Measurements from ENCODE around the gene EZH2.

The EZH2 gene

GRCh38 chr7:148927123-148928045, 43.3 kb upstream of the EZH2 start:
- H3K18ac ChIP-seq (ENCODE audit: low read length) = no peak overlapping the region
- H3K9me3 ChIP-seq (ENCODE audit: insufficient read depth, low read depth, low read length) = peaks cover 1% of the 10 kb centered on the region
- no peaks in the 10 kb centered on the region for H3K27me3 ChIP-seq (ENCODE audit: insufficient read depth, low read length)
- no peak for DNase-seq
- no peaks in the 10 kb centered on the region for H3K79me1 ChIP-seq (ENCODE audit: low read length)
- H2AFZ ChIP-seq (ENCODE audit: insufficient read depth, low read length, poor library complexity) = no peak overlapping the region
- no peaks in the 10 kb centered on the region for H3K79me2 ChIP-seq (ENCODE audit: control insufficient read depth, insufficient read depth, low read length, poor library complexity)
- H2AK5ac ChIP-seq (ENCODE audit: low read length) = no peak overlapping the region
- H4K8ac ChIP-seq (ENCODE audit: low read depth, low read length) = no peak overlapping the region
- no peak overlapping the region for H3K27ac ChIP-seq (ENCODE audit: low read depth, low read length)
- no peak overlapping the region for H2BK5ac ChIP-seq (ENCODE audit: low read depth, low read length, poor library complexity)
- no peak overlapping the region for H3K9ac ChIP-seq (ENCODE audit: low read length)
- no peak overlapping the region for H3K4me2 ChIP-seq (ENCODE audit: low read length)
- H4K91ac ChIP-seq (ENCODE audit: low read depth, low read length) = no peak overlapping the region
- H3K23ac ChIP-seq (ENCODE audit: low read length) = no peak overlapping the region
- H3K14ac ChIP-seq (ENCODE audit: low read length) = no peak overlapping the region
- no peaks in the 10 kb centered on the region for H3K36me3 ChIP-seq (ENCODE audit: control insufficient read depth in 1 of 2, insufficient read depth in 2 of 2, low read length in 2 of 2)
- no peak overlapping the region for H3K4me3 ChIP-seq (ENCODE audit: low read depth, low read length)
- H3K4ac ChIP-seq (ENCODE audit: low read depth, low read length) = no peak overlapping the region
- no peaks in the 10 kb centered on the region for H3K4me1 ChIP-seq (ENCODE audit: control insufficient read depth in 1 of 2, insufficient read depth in 2 of 2, low read length in 2 of 2)
- WGBS (ENCODE audit: extremely low coverage, insufficient coverage, insufficient read length) = no CpG with 5 or more reads among the region's 10 CpGs
- H2BK12ac ChIP-seq (ENCODE audit: low read length) = no peak overlapping the region
- H2BK120ac ChIP-seq (ENCODE audit: insufficient read depth, low read length, poor library complexity) = no peak overlapping the region
- no peak overlapping the region for H4K12ac ChIP-seq (ENCODE audit: low read depth, low read length)

- H2BK120ac ChIP-seq (ENCODE audit: insufficient read depth, low read length, poor library complexity) = no peak overlapping the region
- peaks cover 1% of the 10 kb centered on the region for H3K9me3 ChIP-seq (ENCODE audit: insufficient read depth, low read depth, low read length)
- no peak overlapping the region for H3K4me2 ChIP-seq (ENCODE audit: low read length)
- no peak overlapping the region for H4K12ac ChIP-seq (ENCODE audit: low read depth, low read length)
- no peaks in the 10 kb centered on the region for H3K79me1 ChIP-seq (ENCODE audit: low read length)
- H3K4me1 ChIP-seq (ENCODE audit: control insufficient read depth in 1 of 2, insufficient read depth in 2 of 2, low read length in 2 of 2) = no peaks in the 10 kb centered on the region
- no peaks in the 10 kb centered on the region for H3K36me3 ChIP-seq (ENCODE audit: control insufficient read depth in 1 of 2, insufficient read depth in 2 of 2, low read length in 2 of 2)
- no peak overlapping the region for H3K23ac ChIP-seq (ENCODE audit: low read length)
- H3K27me3 ChIP-seq (ENCODE audit: insufficient read depth, low read length) = no peaks in the 10 kb centered on the region
- no CpG with 5 or more reads among the region's 9 CpGs for WGBS (ENCODE audit: extremely low coverage, insufficient coverage, insufficient read length)
- H3K4ac ChIP-seq (ENCODE audit: low read depth, low read length) = no peak overlapping the region
- H2BK5ac ChIP-seq (ENCODE audit: low read depth, low read length, poor library complexity) = no peak overlapping the region
- no peak overlapping the region for H3K9ac ChIP-seq (ENCODE audit: low read length)
- H4K91ac ChIP-seq (ENCODE audit: low read depth, low read length) = no peak overlapping the region
- no peak overlapping the region for H2BK12ac ChIP-seq (ENCODE audit: low read length)
- H3K79me2 ChIP-seq (ENCODE audit: control insufficient read depth, insufficient read depth, low read length, poor library complexity) = no peaks in the 10 kb centered on the region
- H3K18ac ChIP-seq (ENCODE audit: low read length) = no peak overlapping the region
- no peak overlapping the region for H3K14ac ChIP-seq (ENCODE audit: low read length)
- no peak overlapping the region for H4K8ac ChIP-seq (ENCODE audit: low read depth, low read length)
- no peak overlapping the region for H2AK5ac ChIP-seq (ENCODE audit: low read length)
- no peak for DNase-seq
- no peak overlapping the region for H3K4me3 ChIP-seq (ENCODE audit: low read depth, low read length)
- H3K27ac ChIP-seq (ENCODE audit: low read depth, low read length) = no peak overlapping the region
- no peak overlapping the region for H2AFZ ChIP-seq (ENCODE audit: insufficient read depth, low read length, poor library complexity)
Measured at GRCh38 chr7:148925836-148926235, 41.7 kb upstream of the EZH2 start.

DNA sequence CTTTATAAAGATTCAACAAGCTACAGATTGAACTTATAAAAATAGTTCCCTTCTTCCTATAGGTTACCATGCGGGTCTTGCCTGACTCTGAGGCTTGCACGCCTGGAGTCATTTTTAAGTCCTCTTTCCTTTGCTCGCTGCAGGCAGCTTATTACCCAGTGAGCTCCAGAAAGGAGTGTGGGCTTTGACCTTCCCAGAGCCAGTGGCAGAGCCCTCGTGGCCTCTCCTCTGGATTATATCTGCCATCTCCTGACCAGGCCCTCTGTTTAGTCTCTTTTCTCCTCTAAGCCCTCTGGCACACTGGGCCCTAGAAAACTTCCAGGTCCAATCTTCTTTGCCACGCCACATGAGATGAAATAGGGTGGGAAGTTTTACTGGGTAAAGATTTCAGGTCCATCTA, 39.9 kb upstream of the EZH2 start:
- Histone ChIP-seq H3K27me3 (ENCODE audit: insufficient read depth, low read length) (no peaks in the 10 kb centered on the region), H3K4me2 (ENCODE audit: low read length) (no peak overlapping the region), H4K8ac (ENCODE audit: low read depth, low read length) (no peak overlapping the region), H3K14ac (ENCODE audit: low read length) (no peak overlapping the region), H3K9me3 (ENCODE audit: insufficient read depth, low read depth, low read length) (peaks cover 1% of the 10 kb centered on the region), H4K91ac (ENCODE audit: low read depth, low read length) (no peak overlapping the region), H3K27ac (ENCODE audit: low read depth, low read length) (no peak overlapping the region), H2BK12ac (ENCODE audit: low read length) (no peak overlapping the region), H3K4ac (ENCODE audit: low read depth, low read length) (no peak overlapping the region), H3K4me1 (ENCODE audit: control insufficient read depth in 1 of 2, insufficient read depth in 2 of 2, low read length in 2 of 2) (no peaks in the 10 kb centered on the region), H3K9ac (ENCODE audit: low read length) (no peak overlapping the region), H2BK120ac (ENCODE audit: insufficient read depth, low read length, poor library complexity) (no peak overlapping the region), H3K4me3 (ENCODE audit: low read depth, low read length) (no peak overlapping the region), H2AFZ (ENCODE audit: insufficient read depth, low read length, poor library complexity) (no peak overlapping the region), H3K79me2 (ENCODE audit: control insufficient read depth, insufficient read depth, low read length, poor library complexity) (no peaks in the 10 kb centered on the region), H2AK5ac (ENCODE audit: low read length) (no peak overlapping the region), H3K23ac (ENCODE audit: low read length) (no peak overlapping the region), H3K18ac (ENCODE audit: low read length) (no peak overlapping the region), H3K79me1 (ENCODE audit: low read length) (no peaks in the 10 kb centered on the region), H4K12ac (ENCODE audit: low read depth, low read length) (no peak overlapping the region), H2BK5ac (ENCODE audit: low read depth, low read length, poor library complexity) (no peak overlapping the region), H3K36me3 (ENCODE audit: control insufficient read depth in 1 of 2, insufficient read depth in 2 of 2, low read length in 2 of 2) (no peaks in the 10 kb centered on the region)
- DNase-seq = no peak
- WGBS (ENCODE audit: extremely low coverage, insufficient coverage, insufficient read length) = no CpG with 5 or more reads among the region's 5 CpGs

- no peak overlapping the region for H3K4me2 ChIP-seq (ENCODE audit: low read length)
- H3K9ac ChIP-seq (ENCODE audit: low read length) = no peak overlapping the region
- no peak overlapping the region for H2BK5ac ChIP-seq (ENCODE audit: low read depth, low read length, poor library complexity)
- no peak overlapping the region for H3K14ac ChIP-seq (ENCODE audit: low read length)
- H4K8ac ChIP-seq (ENCODE audit: low read depth, low read length) = no peak overlapping the region
- WGBS (ENCODE audit: extremely low coverage, insufficient coverage, insufficient read length) = no CpG with 5 or more reads among the region's 6 CpGs
- H3K4me3 ChIP-seq (ENCODE audit: low read depth, low read length) = no peak overlapping the region
- no peaks in the 10 kb centered on the region for H3K4me1 ChIP-seq (ENCODE audit: control insufficient read depth in 1 of 2, insufficient read depth in 2 of 2, low read length in 2 of 2)
- no peak overlapping the region for H2AFZ ChIP-seq (ENCODE audit: insufficient read depth, low read length, poor library complexity)
- H4K91ac ChIP-seq (ENCODE audit: low read depth, low read length) = no peak overlapping the region
- no peak overlapping the region for H3K4ac ChIP-seq (ENCODE audit: low read depth, low read length)
- peaks cover 1% of the 10 kb centered on the region for H3K9me3 ChIP-seq (ENCODE audit: insufficient read depth, low read depth, low read length)
- no peak overlapping the region for H2BK120ac ChIP-seq (ENCODE audit: insufficient read depth, low read length, poor library complexity)
- H3K27ac ChIP-seq (ENCODE audit: low read depth, low read length) = no peak overlapping the region
- H4K12ac ChIP-seq (ENCODE audit: low read depth, low read length) = no peak overlapping the region
- H2BK12ac ChIP-seq (ENCODE audit: low read length) = no peak overlapping the region
- H2AK5ac ChIP-seq (ENCODE audit: low read length) = no peak overlapping the region
- no peak overlapping the region for H3K23ac ChIP-seq (ENCODE audit: low read length)
- H3K79me2 ChIP-seq (ENCODE audit: control insufficient read depth, insufficient read depth, low read length, poor library complexity) = no peaks in the 10 kb centered on the region
- no peaks in the 10 kb centered on the region for H3K79me1 ChIP-seq (ENCODE audit: low read length)
- H3K27me3 ChIP-seq (ENCODE audit: insufficient read depth, low read length) = no peaks in the 10 kb centered on the region
- DNase-seq = no peak
- no peak overlapping the region for H3K18ac ChIP-seq (ENCODE audit: low read length)
- H3K36me3 ChIP-seq (ENCODE audit: control insufficient read depth in 1 of 2, insufficient read depth in 2 of 2, low read length in 2 of 2) = no peaks in the 10 kb centered on the region
Measured at GRCh38 chr7:148921806-148922205, 37.7 kb upstream of the EZH2 start.
